ENCODE results near the gene NLRP1. TPM values are rescaled to one million over a fixed set of nuclear protein-coding genes. Genes with fewer than 3 reads are reported as not detected.

The NLRP1 gene
- polyA plus RNA-seq, 1 donor from 2014 or later: 255 TPM

GRCh38 chr17:5510771-5511170 lies 73.5 kb downstream of the NLRP1 start:
- no peaks in the 10 kb centered on the region for H3K9me3 ChIP-seq (ENCODE audit: low read length)
- TF ChIP-seq TAF1 (IDR thresholded peaks at IDR 0.05; ENCODE audit: low read depth): no peak
- no peak for TF ChIP-seq EP300 (conservative IDR thresholded peaks at IDR 0.05; ENCODE audit: poor library complexity, severe bottlenecking)
- TF ChIP-seq, protein P1, sequence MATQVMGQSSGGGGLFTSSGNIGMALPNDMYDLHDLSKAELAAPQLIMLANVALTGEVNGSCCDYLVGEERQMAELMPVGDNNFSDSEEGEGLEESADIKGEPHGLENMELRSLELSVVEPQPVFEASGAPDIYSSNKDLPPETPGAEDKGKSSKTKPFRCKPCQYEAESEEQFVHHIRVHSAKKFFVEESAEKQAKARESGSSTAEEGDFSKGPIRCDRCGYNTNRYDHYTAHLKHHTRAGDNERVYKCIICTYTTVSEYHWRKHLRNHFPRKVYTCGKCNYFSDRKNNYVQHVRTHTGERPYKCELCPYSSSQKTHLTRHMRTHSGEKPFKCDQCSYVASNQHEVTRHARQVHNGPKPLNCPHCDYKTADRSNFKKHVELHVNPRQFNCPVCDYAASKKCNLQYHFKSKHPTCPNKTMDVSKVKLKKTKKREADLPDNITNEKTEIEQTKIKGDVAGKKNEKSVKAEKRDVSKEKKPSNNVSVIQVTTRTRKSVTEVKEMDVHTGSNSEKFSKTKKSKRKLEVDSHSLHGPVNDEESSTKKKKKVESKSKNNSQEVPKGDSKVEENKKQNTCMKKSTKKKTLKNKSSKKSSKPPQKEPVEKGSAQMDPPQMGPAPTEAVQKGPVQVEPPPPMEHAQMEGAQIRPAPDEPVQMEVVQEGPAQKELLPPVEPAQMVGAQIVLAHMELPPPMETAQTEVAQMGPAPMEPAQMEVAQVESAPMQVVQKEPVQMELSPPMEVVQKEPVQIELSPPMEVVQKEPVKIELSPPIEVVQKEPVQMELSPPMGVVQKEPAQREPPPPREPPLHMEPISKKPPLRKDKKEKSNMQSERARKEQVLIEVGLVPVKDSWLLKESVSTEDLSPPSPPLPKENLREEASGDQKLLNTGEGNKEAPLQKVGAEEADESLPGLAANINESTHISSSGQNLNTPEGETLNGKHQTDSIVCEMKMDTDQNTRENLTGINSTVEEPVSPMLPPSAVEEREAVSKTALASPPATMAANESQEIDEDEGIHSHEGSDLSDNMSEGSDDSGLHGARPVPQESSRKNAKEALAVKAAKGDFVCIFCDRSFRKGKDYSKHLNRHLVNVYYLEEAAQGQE (IDR thresholded peaks at IDR 0.05; ENCODE audit: borderline replicate concordance): no peak
- TF ChIP-seq POLR2AphosphoS5 (IDR thresholded peaks at IDR 0.05): no peak
- TF ChIP-seq RAD21 (conservative IDR thresholded peaks at IDR 0.05): no peak
- TF ChIP-seq EZH2 (IDR thresholded peaks at IDR 0.05; ENCODE audit: borderline replicate concordance, insufficient read depth, low read length, poor library complexity, severe bottlenecking): no peak
- TF ChIP-seq SMC3 (conservative IDR thresholded peaks at IDR 0.05; ENCODE audit: poor library complexity): no peak
- no peak for TF ChIP-seq CTCF (IDR thresholded peaks at IDR 0.05; ENCODE audit: poor library complexity, severe bottlenecking)
- TF ChIP-seq MXI1 (conservative IDR thresholded peaks at IDR 0.05; ENCODE audit: poor library complexity, severe bottlenecking): no peak
- no peak overlapping the region for H3K9ac ChIP-seq (ENCODE audit: low read length)

GRCh38 chr17:5509482-5509881 lies 74.8 kb downstream of the NLRP1 start:
- Histone ChIP-seq H3K27me3 (ENCODE audit: insufficient read depth, low read depth, low read length) (no peaks in the 10 kb centered on the region), H3K36me3 (ENCODE audit: insufficient read depth, low read length) (no peaks in the 10 kb centered on the region), H2AFZ (ENCODE audit: low read depth, low read length) (no peak overlapping the region), H3K9me2 (ENCODE audit: insufficient read depth, low read length) (no peaks in the 10 kb centered on the region), H3K27ac (ENCODE audit: low read length) (peak overlapping the region; percentile 91), H3K9me3 (ENCODE audit: low read length) (no peaks in the 10 kb centered on the region), H3K9ac (ENCODE audit: low read length) (peak overlapping the region; percentile 53), H4K20me1 (ENCODE audit: insufficient read depth) (no peaks in the 10 kb centered on the region), H3F3A (ENCODE audit: insufficient read depth, low read length, poor library complexity, severe bottlenecking) (no peaks in the 10 kb centered on the region), H3K4me3 (ENCODE audit: low read length) (peak overlapping the region; percentile 46), H3K4me2 (ENCODE audit: low read length) (no peak overlapping the region), H3K79me2 (replicated peaks; ENCODE audit: insufficient read depth, low read length) (no peaks in the 10 kb centered on the region)
- TF ChIP-seq, protein P1 (IDR thresholded peaks at IDR 0.05; ENCODE audit: borderline replicate concordance): no peak
- no peak for TF ChIP-seq RAD21 (conservative IDR thresholded peaks at IDR 0.05)
- TF ChIP-seq CTCF (IDR thresholded peaks at IDR 0.05; ENCODE audit: poor library complexity, severe bottlenecking): no peak
- no peak for TF ChIP-seq EZH2 (IDR thresholded peaks at IDR 0.05; ENCODE audit: borderline replicate concordance, insufficient read depth, low read length, poor library complexity, severe bottlenecking)
- no peak for TF ChIP-seq TAF1 (IDR thresholded peaks at IDR 0.05; ENCODE audit: low read depth)
- no peak for TF ChIP-seq MXI1 (conservative IDR thresholded peaks at IDR 0.05; ENCODE audit: poor library complexity, severe bottlenecking)
- no peak for TF ChIP-seq SMC3 (conservative IDR thresholded peaks at IDR 0.05; ENCODE audit: poor library complexity)
- no peak for TF ChIP-seq POLR2AphosphoS5 (IDR thresholded peaks at IDR 0.05)
- no peak for TF ChIP-seq EP300 (conservative IDR thresholded peaks at IDR 0.05; ENCODE audit: poor library complexity, severe bottlenecking)

More at GRCh38 chr17:5510771-5511170, 73.5 kb downstream of the NLRP1 start:
- Histone ChIP-seq H2AFZ (ENCODE audit: low read depth, low read length) (no peak overlapping the region), H3K9me2 (ENCODE audit: insufficient read depth, low read length) (no peaks in the 10 kb centered on the region), H3K36me3 (ENCODE audit: insufficient read depth, low read length) (no peaks in the 10 kb centered on the region), H3F3A (ENCODE audit: insufficient read depth, low read length, poor library complexity, severe bottlenecking) (no peaks in the 10 kb centered on the region), H4K20me1 (ENCODE audit: insufficient read depth) (no peaks in the 10 kb centered on the region), H3K4me2 (ENCODE audit: low read length) (no peak overlapping the region), H3K27me3 (ENCODE audit: insufficient read depth, low read depth, low read length) (no peaks in the 10 kb centered on the region), H3K4me3 (ENCODE audit: low read length) (no peak overlapping the region), H3K27ac (ENCODE audit: low read length) (no peak overlapping the region), H3K79me2 (replicated peaks; ENCODE audit: insufficient read depth, low read length) (no peaks in the 10 kb centered on the region)
